ENCODE results near the gene TRIM32.
"Not testable (repeated sequence)": the region's sequence is repeated elsewhere in the genome, so short reads cannot be mapped to it uniquely, and the experiment has no call there.

Gene TRIM32

GRCh38 chr9:116688806-116689485, 1.8 kb downstream of the TRIM32 start:
- H4K20me1 ChIP-seq (ENCODE audit: insufficient read depth) = no peaks in the 10 kb centered on the region
- H2AFZ ChIP-seq (ENCODE audit: low read depth) = no peak overlapping the region
- no peaks in the 10 kb centered on the region for H3K27me3 ChIP-seq (ENCODE audit: insufficient read depth, low read depth)
- peak overlapping the region; percentile 90; the same call in 1 of the 2 replicates for H3K4me2 ChIP-seq
- no peak for TF ChIP-seq CTCF (conservative IDR thresholded peaks at IDR 0.05; ENCODE audit: low read depth, low read length)
- peaks cover 47% of the 10 kb centered on the region for H3K79me2 ChIP-seq (ENCODE audit: insufficient read depth, low read depth)
- H3K4me1 ChIP-seq (ENCODE audit: low read depth, poor library complexity, severe bottlenecking) = peaks cover 20% of the 10 kb centered on the region
- H3K9ac ChIP-seq = no peak overlapping the region
- no peaks in the 10 kb centered on the region for H3K36me3 ChIP-seq (ENCODE audit: insufficient read depth)
- no peak overlapping the region for H3K4me3 ChIP-seq (IDR thresholded peaks at IDR 0.05; ENCODE audit: insufficient read depth, low read depth, low read length)
- no peak overlapping the region for H3K27ac ChIP-seq

- H3K4me1 ChIP-seq (ENCODE audit: low read depth, poor library complexity, severe bottlenecking) = peaks cover 20% of the 10 kb centered on the region
- no peaks in the 10 kb centered on the region for H4K20me1 ChIP-seq (ENCODE audit: insufficient read depth)
- no peaks in the 10 kb centered on the region for H3K36me3 ChIP-seq (ENCODE audit: insufficient read depth)
- no peak overlapping the region for H2AFZ ChIP-seq (ENCODE audit: low read depth)
- H3K4me2 ChIP-seq = no peak overlapping the region
- peaks cover 50% of the 10 kb centered on the region for H3K79me2 ChIP-seq (ENCODE audit: insufficient read depth, low read depth)
- H3K27ac ChIP-seq = no peak overlapping the region
- no peak for TF ChIP-seq CTCF (conservative IDR thresholded peaks at IDR 0.05; ENCODE audit: low read depth, low read length)
- no peak overlapping the region for H3K4me3 ChIP-seq (IDR thresholded peaks at IDR 0.05; ENCODE audit: insufficient read depth, low read depth, low read length)
- no peak overlapping the region for H3K9ac ChIP-seq
- H3K27me3 ChIP-seq (ENCODE audit: insufficient read depth, low read depth) = no peaks in the 10 kb centered on the region
Observed at GRCh38 chr9:116689486-116690032, 2.5 kb downstream of the TRIM32 start.

- H2AFZ ChIP-seq (ENCODE audit: low read depth); H3K27ac ChIP-seq; H3K4me3 ChIP-seq (IDR thresholded peaks at IDR 0.05; ENCODE audit: insufficient read depth, low read depth, low read length); H4K20me1 ChIP-seq (ENCODE audit: insufficient read depth); H3K4me2 ChIP-seq; H3K36me3 ChIP-seq (ENCODE audit: insufficient read depth); H3K27me3 ChIP-seq (ENCODE audit: insufficient read depth, low read depth); H3K9ac ChIP-seq: not testable (repeated sequence)
- Histone ChIP-seq H3K79me2 (ENCODE audit: insufficient read depth, low read depth) (peaks cover 60% of the 10 kb centered on the region), H3K4me1 (ENCODE audit: low read depth, poor library complexity, severe bottlenecking) (peaks cover 20% of the 10 kb centered on the region)
Observed at GRCh38 chr9:116690805-116691204, 3.7 kb downstream of the TRIM32 start.

- Histone ChIP-seq H3K4me2 (no peak overlapping the region), H3K4me1 (ENCODE audit: low read depth, poor library complexity, severe bottlenecking) (peaks cover 15% of the 10 kb centered on the region), H2AFZ (ENCODE audit: low read depth) (no peak overlapping the region), H3K79me2 (ENCODE audit: insufficient read depth, low read depth) (peaks cover 60% of the 10 kb centered on the region), H4K20me1 (ENCODE audit: insufficient read depth) (no peaks in the 10 kb centered on the region), H3K27ac (no peak overlapping the region), H3K36me3 (ENCODE audit: insufficient read depth) (no peaks in the 10 kb centered on the region), H3K4me3 (IDR thresholded peaks at IDR 0.05; ENCODE audit: insufficient read depth, low read depth, low read length) (no peak overlapping the region), H3K9ac (no peak overlapping the region), H3K27me3 (ENCODE audit: insufficient read depth, low read depth) (no peaks in the 10 kb centered on the region)
- no peak for TF ChIP-seq CTCF (conservative IDR thresholded peaks at IDR 0.05; ENCODE audit: low read depth, low read length)
Observed at GRCh38 chr9:116691607-116692006, 4.5 kb downstream of the TRIM32 start.

GRCh38 chr9:116692616-116693015, 5.5 kb downstream of the TRIM32 start:
- no peak overlapping the region for H2AFZ ChIP-seq (ENCODE audit: low read depth)
- H3K27me3 ChIP-seq (ENCODE audit: insufficient read depth, low read depth) = no peaks in the 10 kb centered on the region
- H3K9ac ChIP-seq = no peak overlapping the region
- peaks cover 3% of the 10 kb centered on the region; the same call in 1 of the 2 replicates for H3K36me3 ChIP-seq (ENCODE audit: insufficient read depth)
- no peak overlapping the region for H3K4me2 ChIP-seq
- no peak overlapping the region for H3K27ac ChIP-seq
- no peak for TF ChIP-seq CTCF (conservative IDR thresholded peaks at IDR 0.05; ENCODE audit: low read depth, low read length)
- peaks cover 58% of the 10 kb centered on the region for H3K79me2 ChIP-seq (ENCODE audit: insufficient read depth, low read depth)
- no peaks in the 10 kb centered on the region for H4K20me1 ChIP-seq (ENCODE audit: insufficient read depth)
- peaks cover 15% of the 10 kb centered on the region for H3K4me1 ChIP-seq (ENCODE audit: low read depth, poor library complexity, severe bottlenecking)
- no peak overlapping the region for H3K4me3 ChIP-seq (IDR thresholded peaks at IDR 0.05; ENCODE audit: insufficient read depth, low read depth, low read length)

Data from KMS-11 (cell line).